HG03196 (cell line): ENCODE data around the gene ZNF503.

Experiments
- ATAC-seq: cut with Tn5 transposase; IDR thresholded peaks from one replicate; pipeline ENCODE4 v1.9.1; 2021; ENCODE audit not compliant: unreplicated experiment

The ZNF503 gene

GRCh38 chr10:75407224-75407712, 5.7 kb upstream of the ZNF503 start:
- no peak for ATAC-seq

GRCh38 chr10:75406462-75407223, 5.1 kb upstream of the ZNF503 start:
- no peak for ATAC-seq

- no peak for ATAC-seq
Measured at GRCh38 chr10:75405598-75406461, 4.3 kb upstream of the ZNF503 start.

- ATAC-seq: no peak
Measured at GRCh38 chr10:75404815-75405597, 3.4 kb upstream of the ZNF503 start.

- ATAC-seq: no peak
Measured at GRCh38 chr10:75403939-75404814, 2.6 kb upstream of the ZNF503 start.

GRCh38 chr10:75403144-75403938, 1.8 kb upstream of the ZNF503 start:
- ATAC-seq: no peak

GRCh38 chr10:75402486-75403143, 1.1 kb upstream of the ZNF503 start:
- no peak for ATAC-seq

GRCh38 chr10:75400771-75401568, 594 bp downstream of the ZNF503 start:
- peak; percentile 9 for ATAC-seq

GRCh38 chr10:75400163-75400770, 1.3 kb downstream of the ZNF503 start:
- ATAC-seq: no peak

GRCh38 chr10:75399461-75400162, 2.0 kb downstream of the ZNF503 start:
- ATAC-seq: no peak

GRCh38 chr10:75398692-75399460, 2.7 kb downstream of the ZNF503 start:
- no peak for ATAC-seq

- ATAC-seq: no peak
Measured at GRCh38 chr10:75398200-75398691, 3.3 kb downstream of the ZNF503 start.

GRCh38 chr10:75397496-75398199, 3.9 kb downstream of the ZNF503 start:
- no peak for ATAC-seq

- ATAC-seq: no peak
Measured at GRCh38 chr10:75396631-75397495, 4.7 kb downstream of the ZNF503 start.
